ENCODE data around the gene SYT14. TPM values are rescaled to one million over a fixed set of nuclear protein-coding genes. Genes with fewer than 3 reads are reported as not detected.
"Not testable (repeated sequence)": the region's sequence is repeated elsewhere in the genome, so short reads cannot be mapped to it uniquely, and the experiment has no call there.

The SYT14 gene
- not detected in 2 replicates for total RNA-seq (2014; rRNA removed; shearing (Covaris generic); ENCODE audit: low replicate concordance)

DNA sequence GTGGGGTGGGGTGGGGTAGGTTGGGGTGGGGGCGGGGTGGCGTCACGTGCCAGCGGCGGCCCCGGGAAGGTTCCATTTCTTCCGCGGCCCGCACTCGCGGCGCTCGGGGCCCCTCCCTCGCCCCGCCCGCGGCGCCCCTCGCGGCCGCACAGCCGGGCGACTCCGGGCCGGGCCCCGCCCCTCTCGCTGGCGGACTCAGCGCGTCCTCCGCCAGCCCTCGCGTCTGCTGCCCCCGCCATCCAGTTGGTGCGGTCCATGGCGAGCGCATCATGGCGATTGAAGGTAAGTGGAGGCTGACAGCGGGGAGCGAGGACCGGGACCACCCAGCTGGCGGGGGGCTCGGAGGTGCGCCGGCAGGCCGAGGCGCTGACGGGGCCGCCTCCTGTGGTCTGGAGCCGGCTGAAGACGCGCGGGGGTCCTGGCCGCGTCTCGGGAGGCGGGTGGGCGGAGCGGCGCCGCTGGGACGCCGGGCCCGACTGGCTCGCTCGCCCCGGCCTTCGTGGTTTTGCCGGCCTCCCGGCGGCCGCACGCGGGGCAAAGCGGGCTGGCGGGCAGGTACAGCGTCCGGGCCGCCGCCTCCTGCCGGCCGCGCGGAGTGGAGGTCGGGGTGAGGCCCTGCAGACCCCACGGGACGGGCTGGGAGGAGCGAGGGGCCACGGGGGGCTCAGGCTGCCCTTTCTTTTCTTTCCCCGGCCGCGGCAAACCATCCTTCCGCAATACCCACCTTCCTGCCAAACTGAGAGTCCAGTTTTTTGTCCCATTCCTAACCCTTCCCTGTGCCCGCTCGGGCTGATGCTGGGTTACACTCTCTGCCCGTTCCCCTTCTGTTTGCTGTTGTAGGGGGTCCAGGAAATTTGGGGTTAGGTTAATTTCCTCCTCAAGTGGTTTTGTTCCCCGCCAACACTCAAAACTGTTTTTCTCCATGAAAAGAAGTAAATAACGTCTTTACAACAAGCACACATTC is at the start of gene SYT14:
TSS of gene SYT14 (plus strand) at position 222 of the 964 bp plus-strand sequence. CDS start at position 270, 48 bp downstream.
- Histone ChIP-seq H3K9ac (ENCODE audit: low read length) (no peak within 1 kb of the TSS), H3K36me3 (ENCODE audit: insufficient read depth, low read length) (no peaks in the 10 kb centered on the region), H3K9me2 (replicated peaks; ENCODE audit: insufficient read depth, low read length) (no peaks in the 10 kb centered on the region), H3K27ac (ENCODE audit: low read length) (no peak within 1 kb of the TSS), H3K27me3 (ENCODE audit: low read length) (no peaks in the 10 kb centered on the region), H2AFZ (ENCODE audit: low read length) (no peak within 1 kb of the TSS), H3K4me1 (ENCODE audit: low read length) (no peaks in the 10 kb centered on the region), H4K20me1 (ENCODE audit: insufficient read depth, low read depth, low read length) (no peaks in the 10 kb centered on the region), H3K9me3 (ENCODE audit: low read length) (no peaks in the 10 kb centered on the region), H3K4me3 (ENCODE audit: low read length) (no peak within 1 kb of the TSS), H3K4me2 (ENCODE audit: low read depth, low read length, poor library complexity, severe bottlenecking) (no peak within 1 kb of the TSS), H3K79me2 (ENCODE audit: low read length) (no peaks in the 10 kb centered on the region)
- no peak for DNase-seq

DNA sequence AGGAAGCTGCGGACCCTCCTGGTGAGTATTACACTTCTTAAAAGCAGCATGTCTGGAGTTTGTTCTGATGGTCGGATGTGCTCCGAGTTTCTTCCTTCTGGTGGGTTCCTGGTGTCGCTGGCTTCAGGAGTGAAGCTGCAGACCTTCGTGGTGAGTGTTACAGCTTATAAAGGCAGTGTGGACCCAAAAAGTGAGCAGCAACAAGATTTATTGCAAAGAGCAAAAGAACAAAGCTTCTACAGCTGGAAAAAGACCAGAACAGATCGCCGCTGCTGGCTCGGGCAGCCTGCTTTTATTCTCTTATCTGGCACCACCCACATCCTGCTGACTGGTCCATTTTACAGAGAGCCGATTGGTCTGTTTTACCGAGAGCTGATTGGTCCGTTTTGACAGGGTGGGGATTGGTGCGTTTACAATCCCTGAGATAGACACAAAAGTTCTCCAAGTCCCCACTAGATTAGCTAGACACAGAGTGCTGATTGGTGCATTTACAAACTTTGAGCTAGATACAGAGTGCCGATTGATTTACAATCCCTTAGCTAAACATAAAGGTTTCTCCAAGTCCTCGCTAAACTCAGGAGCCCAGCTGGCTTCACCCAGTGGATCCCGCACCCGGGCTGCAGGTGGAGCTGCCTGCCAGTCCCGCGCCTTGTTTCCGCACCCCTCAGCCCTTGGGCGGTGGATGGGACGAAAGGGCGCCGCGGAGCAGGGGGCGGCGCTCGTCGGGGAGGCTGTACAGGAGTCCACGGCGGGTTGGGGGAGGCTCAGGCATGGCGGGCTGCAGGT is 49.5 kb upstream of the SYT14 start:
- H3K4me1 ChIP-seq (ENCODE audit: low read length); H3K9ac ChIP-seq (ENCODE audit: low read length); H3K27me3 ChIP-seq (ENCODE audit: low read length); H3K4me2 ChIP-seq (ENCODE audit: low read depth, low read length, poor library complexity, severe bottlenecking); H3K4me3 ChIP-seq (ENCODE audit: low read length); H3K27ac ChIP-seq (ENCODE audit: low read length); H4K20me1 ChIP-seq (ENCODE audit: insufficient read depth, low read depth, low read length); H3K9me2 ChIP-seq (replicated peaks; ENCODE audit: insufficient read depth, low read length); H2AFZ ChIP-seq (ENCODE audit: low read length); H3K9me3 ChIP-seq (ENCODE audit: low read length); H3K79me2 ChIP-seq (ENCODE audit: low read length); H3K36me3 ChIP-seq (ENCODE audit: insufficient read depth, low read length); DNase-seq: not testable (repeated sequence)

DNA sequence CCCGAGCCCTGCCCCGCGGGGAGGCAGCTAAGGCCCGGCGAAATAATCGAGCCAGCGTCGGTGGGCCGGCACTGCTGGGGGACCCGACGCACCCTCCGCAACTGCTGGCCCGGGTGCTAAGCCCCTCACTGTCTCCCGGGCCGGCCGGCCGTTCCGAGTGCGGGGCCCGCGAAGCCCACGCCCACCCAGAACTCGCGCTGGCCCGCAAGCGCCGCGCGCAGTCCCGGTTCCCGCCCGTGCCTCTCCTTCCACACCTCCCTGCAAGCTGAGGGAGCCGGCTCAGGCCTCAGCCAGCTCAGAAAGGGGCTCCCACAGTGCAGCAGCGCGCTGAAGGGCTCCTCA is 49.0 kb upstream of the SYT14 start:
- Histone ChIP-seq H3K27ac (ENCODE audit: low read length) (no peak overlapping the region), H3K9me2 (replicated peaks; ENCODE audit: insufficient read depth, low read length) (no peaks in the 10 kb centered on the region)

DNA sequence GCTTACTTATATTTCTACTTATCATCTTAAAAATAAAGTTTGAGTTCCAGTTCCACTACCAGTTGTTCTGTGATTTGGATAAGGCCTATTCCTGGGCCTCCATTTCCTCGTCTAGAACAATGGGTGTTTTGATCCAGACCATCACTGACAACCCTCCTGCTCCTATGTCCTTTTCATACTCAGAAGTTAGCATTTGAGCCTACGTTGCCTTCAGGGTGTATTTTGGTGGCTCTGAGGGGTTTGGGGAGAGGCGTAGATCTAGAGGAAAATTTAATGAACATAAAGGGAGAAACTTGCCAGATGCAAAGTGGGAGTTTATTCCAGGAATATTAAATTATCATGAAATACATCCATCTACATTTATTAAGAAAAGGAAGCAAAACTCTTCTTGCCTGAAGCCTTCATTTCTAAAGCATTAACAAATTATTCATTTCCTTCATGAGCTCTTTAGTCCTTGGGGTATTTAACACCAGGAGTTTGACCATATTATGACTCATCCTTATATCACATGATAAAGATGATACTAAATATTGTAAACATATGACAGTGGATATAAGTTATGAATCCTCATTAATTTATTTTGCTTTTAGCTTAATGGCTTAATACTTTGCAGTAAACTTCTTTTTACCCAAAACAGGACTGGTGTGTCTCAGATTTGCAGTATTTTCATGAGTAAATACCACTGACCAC is 47.2 kb upstream of the SYT14 start:
- Histone ChIP-seq H3K4me3 (ENCODE audit: low read length) (no peak overlapping the region), H3K36me3 (ENCODE audit: insufficient read depth, low read length) (no peaks in the 10 kb centered on the region), H3K9me2 (replicated peaks; ENCODE audit: insufficient read depth, low read length) (no peaks in the 10 kb centered on the region), H3K27me3 (ENCODE audit: low read length) (no peaks in the 10 kb centered on the region), H3K4me2 (ENCODE audit: low read depth, low read length, poor library complexity, severe bottlenecking) (no peak overlapping the region), H4K20me1 (ENCODE audit: insufficient read depth, low read depth, low read length) (no peaks in the 10 kb centered on the region), H2AFZ (ENCODE audit: low read length) (no peak overlapping the region), H3K4me1 (ENCODE audit: low read length) (no peaks in the 10 kb centered on the region), H3K9ac (ENCODE audit: low read length) (no peak overlapping the region), H3K79me2 (ENCODE audit: low read length) (no peaks in the 10 kb centered on the region), H3K9me3 (ENCODE audit: low read length) (no peaks in the 10 kb centered on the region), H3K27ac (ENCODE audit: low read length) (no peak overlapping the region)
- no peak for DNase-seq

More for the DNA sequence above, 49.0 kb upstream of the SYT14 start:
- no peaks in the 10 kb centered on the region for H3K4me1 ChIP-seq (ENCODE audit: low read length)
- no peak overlapping the region for H3K9ac ChIP-seq (ENCODE audit: low read length)
- no peaks in the 10 kb centered on the region for H3K36me3 ChIP-seq (ENCODE audit: insufficient read depth, low read length)
- H3K27me3 ChIP-seq (ENCODE audit: low read length): no peaks in the 10 kb centered on the region
- no peak overlapping the region for H3K4me2 ChIP-seq (ENCODE audit: low read depth, low read length, poor library complexity, severe bottlenecking)
- no peak overlapping the region for H3K4me3 ChIP-seq (ENCODE audit: low read length)
- no peaks in the 10 kb centered on the region for H4K20me1 ChIP-seq (ENCODE audit: insufficient read depth, low read depth, low read length)
- DNase-seq: no peak
- H3K9me3 ChIP-seq (ENCODE audit: low read length): no peaks in the 10 kb centered on the region
- no peaks in the 10 kb centered on the region for H3K79me2 ChIP-seq (ENCODE audit: low read length)
- no peak overlapping the region for H2AFZ ChIP-seq (ENCODE audit: low read length)

DNA sequence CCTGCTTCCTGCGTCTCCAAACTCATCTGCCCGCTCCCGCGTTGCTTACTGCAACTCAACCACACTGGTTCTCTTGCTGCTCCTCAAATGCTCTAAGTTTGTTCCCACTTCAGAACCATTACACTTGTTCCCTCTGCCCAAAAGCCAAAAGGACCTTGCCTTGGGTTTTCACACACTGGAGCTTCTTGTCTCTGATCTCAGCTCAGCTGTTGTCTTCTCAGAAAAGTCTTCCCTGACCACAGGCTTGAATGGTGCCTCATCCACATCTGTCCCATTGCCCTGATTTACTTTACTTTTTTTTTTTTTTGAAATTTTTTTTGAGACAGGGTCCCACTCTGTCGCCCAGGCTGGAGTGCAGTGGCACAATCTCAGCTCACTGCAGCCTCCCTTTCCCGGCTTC is 44.3 kb upstream of the SYT14 start:
- no peaks in the 10 kb centered on the region for H3K9me3 ChIP-seq (ENCODE audit: low read length)
- no peaks in the 10 kb centered on the region for H3K4me1 ChIP-seq (ENCODE audit: low read length)
- H3K27ac ChIP-seq (ENCODE audit: low read length): no peak overlapping the region
- H3K27me3 ChIP-seq (ENCODE audit: low read length): no peaks in the 10 kb centered on the region
- no peak overlapping the region for H3K9ac ChIP-seq (ENCODE audit: low read length)
- no peak overlapping the region for H3K4me3 ChIP-seq (ENCODE audit: low read length)
- no peak overlapping the region for H2AFZ ChIP-seq (ENCODE audit: low read length)
- no peaks in the 10 kb centered on the region for H3K9me2 ChIP-seq (replicated peaks; ENCODE audit: insufficient read depth, low read length)
- H3K4me2 ChIP-seq (ENCODE audit: low read depth, low read length, poor library complexity, severe bottlenecking): no peak overlapping the region
- no peaks in the 10 kb centered on the region for H3K36me3 ChIP-seq (ENCODE audit: insufficient read depth, low read length)
- no peaks in the 10 kb centered on the region for H4K20me1 ChIP-seq (ENCODE audit: insufficient read depth, low read depth, low read length)
- H3K79me2 ChIP-seq (ENCODE audit: low read length): no peaks in the 10 kb centered on the region
- DNase-seq: no peak

DNA sequence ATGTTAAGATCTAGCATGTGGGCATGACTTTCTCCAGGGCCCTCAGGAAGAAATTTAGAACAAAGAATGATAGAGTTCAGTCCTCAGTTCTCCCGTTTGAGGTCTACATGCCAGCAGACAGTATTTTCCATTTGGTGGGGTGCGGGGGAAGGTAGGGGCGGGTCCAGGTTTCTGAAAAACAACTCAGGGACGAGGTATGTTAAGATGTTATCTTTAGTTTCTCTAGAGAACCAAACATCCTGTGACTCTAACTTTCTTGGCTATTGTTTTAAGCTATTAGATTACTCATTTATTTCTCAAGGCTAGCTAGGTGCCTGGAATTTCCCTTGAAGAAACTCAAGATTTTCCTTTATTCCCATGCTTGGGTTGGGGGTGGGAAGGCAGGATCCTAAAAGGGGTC is 42.3 kb upstream of the SYT14 start:
- H4K20me1 ChIP-seq (ENCODE audit: insufficient read depth, low read depth, low read length): no peaks in the 10 kb centered on the region
- H2AFZ ChIP-seq (ENCODE audit: low read length): no peak overlapping the region
- H3K79me2 ChIP-seq (ENCODE audit: low read length): no peaks in the 10 kb centered on the region
- H3K9me3 ChIP-seq (ENCODE audit: low read length): no peaks in the 10 kb centered on the region
- H3K9ac ChIP-seq (ENCODE audit: low read length): no peak overlapping the region
- H3K27me3 ChIP-seq (ENCODE audit: low read length): no peaks in the 10 kb centered on the region
- H3K9me2 ChIP-seq (replicated peaks; ENCODE audit: insufficient read depth, low read length): no peaks in the 10 kb centered on the region
- no peaks in the 10 kb centered on the region for H3K4me1 ChIP-seq (ENCODE audit: low read length)
- no peak overlapping the region for H3K4me2 ChIP-seq (ENCODE audit: low read depth, low read length, poor library complexity, severe bottlenecking)
- DNase-seq: no peak
- no peak overlapping the region for H3K4me3 ChIP-seq (ENCODE audit: low read length)
- H3K27ac ChIP-seq (ENCODE audit: low read length): no peak overlapping the region
- no peaks in the 10 kb centered on the region for H3K36me3 ChIP-seq (ENCODE audit: insufficient read depth, low read length)

DNA sequence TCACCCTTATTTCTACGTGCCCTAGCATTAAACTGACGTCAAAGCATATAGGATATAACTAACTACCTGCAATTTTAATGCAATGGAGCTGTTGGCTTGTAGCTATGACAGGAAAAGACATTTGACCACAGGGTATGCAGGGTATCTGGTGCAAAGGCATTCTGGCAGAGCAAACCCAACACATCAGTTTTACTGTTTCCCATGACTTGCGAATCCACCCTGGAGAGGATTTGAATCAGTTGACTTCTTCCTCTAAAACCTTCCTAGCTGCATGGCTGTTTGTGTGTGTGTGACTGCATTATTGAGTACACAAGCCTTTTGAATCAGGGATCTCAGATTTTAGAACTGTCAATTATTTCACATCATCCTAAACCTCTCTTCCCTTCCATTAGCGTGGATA is 41.7 kb upstream of the SYT14 start:
- Histone ChIP-seq H3K79me2 (ENCODE audit: low read length) (no peaks in the 10 kb centered on the region), H2AFZ (ENCODE audit: low read length) (no peak overlapping the region), H3K9me3 (ENCODE audit: low read length) (no peaks in the 10 kb centered on the region), H3K27me3 (ENCODE audit: low read length) (no peaks in the 10 kb centered on the region), H3K9ac (ENCODE audit: low read length) (no peak overlapping the region), H3K4me2 (ENCODE audit: low read depth, low read length, poor library complexity, severe bottlenecking) (no peak overlapping the region), H3K9me2 (replicated peaks; ENCODE audit: insufficient read depth, low read length) (no peaks in the 10 kb centered on the region), H3K4me3 (ENCODE audit: low read length) (no peak overlapping the region), H3K27ac (ENCODE audit: low read length) (no peak overlapping the region), H4K20me1 (ENCODE audit: insufficient read depth, low read depth, low read length) (no peaks in the 10 kb centered on the region), H3K4me1 (ENCODE audit: low read length) (no peaks in the 10 kb centered on the region), H3K36me3 (ENCODE audit: insufficient read depth, low read length) (no peaks in the 10 kb centered on the region)
- no peak for DNase-seq

DNA sequence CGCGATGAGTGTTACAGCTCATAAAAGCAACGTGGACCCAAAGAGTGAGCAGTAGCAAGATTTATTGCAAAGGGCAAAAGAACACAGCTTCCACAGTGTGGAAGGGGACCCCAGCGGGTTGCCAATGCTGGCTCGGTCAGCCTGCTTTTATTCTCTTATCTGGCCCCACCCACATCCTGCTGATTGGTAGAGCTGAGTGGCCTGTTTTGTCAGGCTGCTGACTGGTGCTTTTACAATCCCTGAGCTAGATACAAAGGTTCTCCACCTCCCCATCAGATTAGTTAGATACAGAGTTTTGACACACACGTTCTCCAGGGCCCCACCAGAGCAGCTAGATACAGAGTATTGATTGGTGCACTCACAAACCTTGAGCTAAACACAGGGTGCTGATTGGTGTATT is 39.7 kb upstream of the SYT14 start:
- H3K9me2 ChIP-seq (replicated peaks; ENCODE audit: insufficient read depth, low read length); H3K9ac ChIP-seq (ENCODE audit: low read length); H3K4me1 ChIP-seq (ENCODE audit: low read length); H3K9me3 ChIP-seq (ENCODE audit: low read length); DNase-seq; H3K4me3 ChIP-seq (ENCODE audit: low read length); H2AFZ ChIP-seq (ENCODE audit: low read length); H3K27me3 ChIP-seq (ENCODE audit: low read length); H3K4me2 ChIP-seq (ENCODE audit: low read depth, low read length, poor library complexity, severe bottlenecking); H3K27ac ChIP-seq (ENCODE audit: low read length); H3K79me2 ChIP-seq (ENCODE audit: low read length); H3K36me3 ChIP-seq (ENCODE audit: insufficient read depth, low read length); H4K20me1 ChIP-seq (ENCODE audit: insufficient read depth, low read depth, low read length): not testable (repeated sequence)
